Thymus (tissue), 11 donors: ENCODE results near the gene GNAT2. TPM values are rescaled to one million over a fixed set of nuclear protein-coding genes. Genes with fewer than 3 reads are reported as not detected.

Experiments
- DNase-seq, 9 donors: peaks; one replicate each; pipeline ENCODE4 v3.0.0-alpha.2; 2013; ENCODE audit warnings: low spot score in 9 of 9, low read depth in 6 of 9, missing footprints in 1 of 9
- H3K27ac ChIP-seq, 2 donors: one replicate each; pipeline ENCODE4 v1.5.1; 2013; ENCODE audit warnings: control low read depth in 1 of 2, low read depth in 1 of 2, low read length in 1 of 2, mild to moderate bottlenecking in 1 of 2, moderate library complexity in 1 of 2
- H3K27me3 ChIP-seq, 2 donors: one replicate each; pipeline ENCODE4 v1.5.1; 2013; ENCODE audit warnings: low read length in 1 of 2; ENCODE audit not compliant: control insufficient read depth in 2 of 2, insufficient read depth in 1 of 2
- H3K36me3 ChIP-seq, 2 donors: one replicate each; pipeline ENCODE4 v1.5.1; 2013; ENCODE audit warnings: low read length in 1 of 2, mild to moderate bottlenecking in 1 of 2, moderate library complexity in 1 of 2; ENCODE audit not compliant: control insufficient read depth in 2 of 2, insufficient read depth in 2 of 2
- H3K4me1 ChIP-seq, 2 donors: one replicate each; pipeline ENCODE4 v1.5.1; 2013; ENCODE audit warnings: low read length in 2 of 2; ENCODE audit not compliant: control insufficient read depth in 2 of 2, insufficient read depth in 2 of 2
- H3K4me3 ChIP-seq, 2 donors: one replicate each; pipeline ENCODE4 v1.5.1; 2013; ENCODE audit warnings: low read length in 2 of 2, control low read depth in 1 of 2, mild to moderate bottlenecking in 1 of 2
- H3K9me3 ChIP-seq, 2 donors: one replicate each; pipeline ENCODE4 v1.5.1; 2013; ENCODE audit warnings: low read length in 1 of 2, mild to moderate bottlenecking in 1 of 2; ENCODE audit not compliant: control insufficient read depth in 2 of 2, insufficient read depth in 1 of 2
- WGBS: extraction: QIAGEN DNeasy Blood & Tissue Kit; methylation state at CpG from one replicate; pipeline ENCODE4 v1.1.7; 2013; 5-methylcytosine and 5-hydroxymethylcytosine counted together
- polyA plus RNA-seq: library from polyadenylated mRNA; stranded (reverse); fragments of 200-250 nt; gene quantifications from one replicate; pipeline ENCODE4 v1.2.3, GENCODE V29; 2013
- total RNA-seq: library from RNA; stranded (reverse); fragments of 120-200 nt; gene quantifications from one replicate; pipeline ENCODE4 v1.2.4, GENCODE V29; 2013
- donor health status: healthy.

GNAT2 gene
- total and polyA plus RNA-seq, 2 donors: 0.05 to 0.14 TPM

DNA sequence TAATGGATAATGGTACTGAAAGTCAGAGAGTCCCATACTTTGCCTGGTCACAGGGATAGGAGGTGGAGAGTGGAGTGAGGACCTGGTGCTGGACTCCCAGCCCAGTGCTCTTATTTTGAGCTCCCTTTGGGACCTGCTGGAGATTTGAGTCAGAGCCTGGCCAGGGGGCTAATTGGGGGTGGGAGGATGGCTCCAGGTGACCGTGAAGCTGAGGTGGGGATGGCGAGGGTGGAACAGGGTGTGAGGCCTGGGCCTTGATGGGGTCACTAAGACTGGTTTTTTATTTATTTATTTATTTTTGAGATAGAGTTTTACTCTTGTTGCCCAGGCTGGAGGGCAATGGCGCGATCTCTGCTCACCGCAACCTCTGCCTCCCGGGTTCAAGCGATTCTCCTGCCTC lies 18.0 kb upstream of the GNAT2 start:
- Histone ChIP-seq H3K27me3 (no peaks in the 10 kb centered on the region), H3K36me3 (peaks cover 0 to under 1% of the 10 kb centered on the region in 2 donors), H3K9me3 (no peaks in the 10 kb centered on the region), H3K27ac (no peak overlapping the region), H3K4me1 (peaks cover 0 to 9% of the 10 kb centered on the region in 2 donors), H3K4me3 (no peak overlapping the region)
- no peak for DNase-seq
- WGBS: 96% methylated on average over 7 of the region's 7 CpGs

DNA sequence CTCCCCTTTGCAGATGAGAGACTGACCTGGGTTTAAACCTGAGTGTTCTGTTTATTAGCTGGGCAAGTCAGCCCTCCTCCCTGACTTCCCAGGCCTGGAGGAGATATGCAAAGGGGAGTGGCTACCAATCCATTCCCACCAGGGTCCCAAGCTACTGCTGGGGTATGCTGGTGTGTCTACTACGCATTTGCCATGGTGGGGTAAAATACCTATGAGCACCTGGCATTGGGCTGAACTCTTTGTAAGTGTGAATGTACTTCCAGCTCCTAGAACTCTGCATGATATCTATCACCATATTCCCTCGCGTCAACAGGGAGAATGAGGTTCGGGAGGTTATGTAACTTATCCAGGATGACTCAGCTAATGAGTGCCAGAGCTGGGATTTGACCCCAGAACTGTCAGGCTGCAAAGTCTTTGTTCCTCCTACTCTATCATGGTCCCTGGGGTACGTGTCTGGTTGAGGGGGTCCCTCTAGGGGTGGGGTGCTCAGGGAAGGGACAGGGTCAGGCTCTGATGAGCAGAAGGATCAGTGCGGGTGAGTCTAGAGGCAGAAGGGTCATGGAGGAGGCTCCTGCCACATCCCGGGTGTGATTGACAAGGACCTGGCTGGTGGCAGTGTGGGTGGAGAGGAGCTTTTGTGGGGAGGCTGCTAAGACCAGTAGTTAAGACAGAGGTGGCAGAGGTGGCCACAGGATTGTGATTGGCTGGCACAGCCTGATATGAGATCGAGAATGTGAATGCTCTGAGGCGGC lies 17.0 kb upstream of the GNAT2 start:
- no peak overlapping the region for H3K27ac ChIP-seq
- H3K4me1 ChIP-seq: peaks cover 0 to 14% of the 10 kb centered on the region in 2 donors
- WGBS: 92% methylated on average over 9 of the region's 9 CpGs
- H3K36me3 ChIP-seq: peaks cover 6 to 10% of the 10 kb centered on the region in 2 donors
- DNase-seq: no peak
- H3K9me3 ChIP-seq: no peaks in the 10 kb centered on the region
- H3K4me3 ChIP-seq: no peak overlapping the region
- no peaks in the 10 kb centered on the region for H3K27me3 ChIP-seq

DNA sequence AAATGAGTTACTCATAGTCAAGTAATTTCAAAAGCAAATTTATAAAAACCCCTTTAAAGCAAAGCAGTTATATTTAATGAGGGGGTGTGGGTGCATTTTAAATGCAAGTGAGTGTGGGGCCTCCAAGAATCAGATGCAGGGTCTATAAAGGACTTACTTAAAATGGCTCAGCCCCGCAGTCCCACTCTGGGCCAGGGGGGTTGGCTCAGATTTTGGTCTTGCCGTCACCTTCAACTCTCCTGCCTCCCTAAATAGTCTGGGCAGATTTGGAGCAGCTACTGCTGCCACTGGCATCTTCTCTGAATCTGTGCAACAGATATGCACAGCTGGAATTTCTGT lies 16.4 kb upstream of the GNAT2 start:
- Histone ChIP-seq H3K36me3 (peaks cover 12 to 15% of the 10 kb centered on the region in 2 donors), H3K27ac (no peak overlapping the region), H3K9me3 (no peaks in the 10 kb centered on the region), H3K4me3 (no peak overlapping the region), H3K4me1 (peaks cover 0 to 14% of the 10 kb centered on the region in 2 donors), H3K27me3 (no peaks in the 10 kb centered on the region)
- no peak for DNase-seq
- 98% methylated on average over 2 of the region's 2 CpGs for WGBS

DNA sequence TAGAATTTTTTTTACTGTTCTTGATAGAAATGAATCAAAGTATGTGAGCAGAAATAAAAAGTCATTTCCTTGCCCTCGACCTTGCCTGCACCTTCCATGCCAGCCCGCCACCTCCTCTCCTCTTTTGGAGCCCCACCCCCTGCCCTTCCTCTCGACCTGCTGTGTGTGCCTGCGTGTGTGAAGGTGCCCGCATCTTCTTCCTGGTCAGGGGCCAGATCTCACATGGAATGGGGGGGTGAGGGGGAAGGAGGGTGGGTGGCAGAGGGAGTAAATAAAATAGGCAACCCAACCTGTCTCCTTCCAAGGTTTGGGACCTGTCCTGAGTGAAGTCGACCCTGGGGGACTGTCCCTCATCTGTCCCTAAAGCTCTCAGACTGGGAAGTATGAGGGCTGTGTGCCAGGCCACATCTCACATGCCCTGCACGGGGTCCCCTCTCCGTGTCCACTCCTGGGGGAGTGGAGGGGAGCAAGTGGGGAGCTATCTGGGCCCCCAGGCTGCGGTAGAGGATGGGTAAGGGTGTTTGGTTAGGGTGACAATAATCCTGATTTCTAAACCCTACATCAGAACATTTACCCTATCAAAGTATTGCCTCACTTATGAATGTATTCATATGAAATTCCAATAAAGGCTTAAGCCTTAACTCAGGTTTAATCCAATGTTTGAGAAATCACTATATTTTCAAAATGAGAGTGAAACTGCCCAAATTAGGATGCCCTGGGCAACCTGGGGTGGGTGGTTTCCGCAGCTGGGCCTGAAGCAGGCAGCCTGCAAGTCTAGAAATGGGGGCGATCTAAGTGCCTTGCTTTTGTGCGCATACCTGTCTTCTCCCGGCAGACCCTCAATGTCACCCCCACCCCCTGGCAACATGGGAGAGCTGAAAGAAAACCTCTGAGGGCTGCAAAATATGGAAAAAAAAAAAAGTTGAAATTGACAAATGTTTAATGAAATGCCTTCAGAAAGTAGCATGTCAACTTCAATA lies 15.6 kb upstream of the GNAT2 start:
- DNase-seq: no peak
- H3K9me3 ChIP-seq: no peaks in the 10 kb centered on the region
- no peak overlapping the region for H3K27ac ChIP-seq
- no peaks in the 10 kb centered on the region for H3K27me3 ChIP-seq
- no peak overlapping the region for H3K4me3 ChIP-seq
- H3K4me1 ChIP-seq: peaks cover 0 to 12% of the 10 kb centered on the region in 2 donors
- WGBS: 57% methylated on average over 13 of the region's 13 CpGs
- peaks cover 16 to 20% of the 10 kb centered on the region in 2 donors for H3K36me3 ChIP-seq

DNA sequence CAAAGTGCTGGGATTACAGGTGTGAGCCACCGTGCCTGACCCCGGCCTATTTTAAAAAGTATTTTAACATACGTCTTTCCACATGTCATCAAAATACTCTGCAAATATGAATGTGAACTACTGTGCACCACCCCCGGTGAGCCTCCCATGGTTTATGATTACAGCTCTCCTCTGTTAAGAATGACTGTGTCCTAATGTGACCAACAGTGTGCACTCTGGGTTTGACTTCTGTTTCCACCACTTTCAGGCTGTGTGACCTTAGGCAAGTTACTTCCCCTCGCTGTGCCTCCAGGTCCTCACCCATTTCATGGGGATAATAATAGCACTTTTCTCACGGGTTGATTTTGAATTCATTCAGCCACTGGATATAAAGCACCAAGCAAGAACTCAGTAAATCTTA lies 14.9 kb upstream of the GNAT2 start:
- 88% methylated on average over 6 of the region's 6 CpGs for WGBS
- H3K4me1 ChIP-seq: peaks cover 0 to 11% of the 10 kb centered on the region in 2 donors
- peaks cover 24 to 28% of the 10 kb centered on the region in 2 donors for H3K36me3 ChIP-seq

DNA sequence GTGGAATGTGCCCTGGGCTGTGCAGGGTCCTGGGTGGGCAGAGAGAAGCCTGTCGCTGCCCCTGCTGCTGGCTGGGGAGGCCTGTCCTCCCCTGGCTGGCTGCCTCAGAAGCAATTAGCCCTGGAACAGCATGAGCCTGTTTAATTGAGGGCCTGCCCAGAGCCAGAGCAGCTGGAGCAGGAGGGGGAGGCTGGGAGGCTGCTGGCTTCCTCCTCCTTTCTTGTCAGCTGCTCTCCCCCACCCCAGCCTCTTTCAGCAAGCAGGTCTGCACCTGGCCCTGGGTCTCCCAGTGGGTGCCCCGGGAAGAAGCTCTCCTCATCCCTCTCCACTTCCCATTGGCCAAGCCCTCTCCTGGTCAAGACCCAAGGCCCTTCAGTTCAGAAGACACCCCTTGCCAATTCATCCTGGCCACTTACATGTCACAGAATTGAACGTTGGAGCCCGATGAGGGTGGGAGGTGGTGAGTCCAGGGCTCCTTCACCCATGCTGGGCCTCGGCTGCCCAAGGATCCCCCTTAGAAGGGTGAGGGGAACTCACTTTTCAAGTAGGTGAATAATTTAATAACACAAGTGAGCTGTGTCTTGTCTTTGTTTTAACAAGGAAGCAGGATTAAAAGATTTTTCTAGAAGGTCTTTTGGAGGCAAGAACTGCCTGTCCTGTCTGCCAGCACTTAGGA lies 13.4 kb upstream of the GNAT2 start:
- H3K9me3 ChIP-seq: no peaks in the 10 kb centered on the region
- H3K27me3 ChIP-seq: no peaks in the 10 kb centered on the region
- H3K4me1 ChIP-seq: peaks cover 0 to 11% of the 10 kb centered on the region in 2 donors
- H3K4me3 ChIP-seq: no peak overlapping the region
- 89% methylated on average over 5 of the region's 5 CpGs for WGBS
- DNase-seq: peak in 2 of 9 donors; percentile 25 to 45
- H3K36me3 ChIP-seq: peaks cover 38 to 43% of the 10 kb centered on the region in 2 donors
- H3K27ac ChIP-seq: peak overlapping the region in 1 of 2 donors; percentile 18

More for the DNA sequence above, 14.9 kb upstream of the GNAT2 start:
- Histone ChIP-seq H3K4me3 (no peak overlapping the region), H3K27ac (no peak overlapping the region), H3K9me3 (no peaks in the 10 kb centered on the region), H3K27me3 (no peaks in the 10 kb centered on the region)
- DNase-seq: no peak

DNA sequence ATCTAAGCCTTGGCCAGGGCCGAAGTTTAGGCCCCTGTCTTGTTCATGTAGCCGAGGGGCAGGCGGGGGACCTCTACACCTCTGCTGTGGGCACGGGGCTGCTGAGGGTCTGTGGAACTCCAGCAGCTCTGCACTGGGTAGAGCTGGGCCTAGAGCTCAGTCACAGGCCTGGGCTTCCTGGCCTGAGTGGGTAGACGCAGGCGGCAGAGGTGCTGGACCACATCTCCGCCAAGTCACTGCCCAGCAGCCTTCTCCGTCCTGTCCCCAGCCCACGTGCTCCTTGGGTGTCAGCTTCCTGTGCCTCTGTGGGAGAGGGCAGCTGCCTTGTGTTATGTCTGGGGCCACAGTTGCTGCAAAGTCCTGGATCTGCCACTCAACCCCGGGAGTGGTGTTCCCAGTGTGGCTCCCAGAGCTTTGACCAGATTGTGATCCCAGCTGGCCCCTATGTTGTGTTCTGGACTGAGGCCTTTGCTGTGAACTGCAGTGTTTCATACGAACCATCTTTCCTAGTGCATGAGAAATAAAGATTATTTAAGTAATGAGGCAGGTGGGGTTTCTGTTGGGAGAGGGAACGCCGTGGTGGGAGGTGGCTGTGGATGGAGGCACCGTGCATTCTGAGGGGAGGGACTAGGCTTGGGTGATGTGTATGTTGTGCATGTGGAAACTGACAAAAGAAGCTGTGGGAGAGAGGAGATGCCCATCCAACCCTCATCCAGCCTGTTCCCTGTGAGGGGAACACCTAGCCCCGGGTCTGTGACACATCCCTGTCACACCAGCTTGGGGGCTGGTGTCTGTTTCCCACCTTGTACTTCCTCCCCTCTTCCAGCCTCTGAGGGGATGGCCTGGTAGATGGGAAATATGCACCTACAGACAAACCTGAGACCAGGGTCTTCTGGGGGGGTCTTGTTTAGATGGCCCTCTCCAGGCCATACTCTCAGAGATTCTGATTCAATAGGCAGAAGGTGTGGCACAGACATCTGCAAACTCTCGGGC lies 12.4 kb upstream of the GNAT2 start:
- Histone ChIP-seq H3K9me3 (no peaks in the 10 kb centered on the region), H3K36me3 (peaks cover 48 to 52% of the 10 kb centered on the region in 2 donors), H3K4me3 (no peak overlapping the region), H3K27me3 (no peaks in the 10 kb centered on the region), H3K27ac (no peak overlapping the region), H3K4me1 (peaks cover 0 to 11% of the 10 kb centered on the region in 2 donors)
- no peak for DNase-seq
- WGBS: 97% methylated on average over 16 of the region's 16 CpGs

DNA sequence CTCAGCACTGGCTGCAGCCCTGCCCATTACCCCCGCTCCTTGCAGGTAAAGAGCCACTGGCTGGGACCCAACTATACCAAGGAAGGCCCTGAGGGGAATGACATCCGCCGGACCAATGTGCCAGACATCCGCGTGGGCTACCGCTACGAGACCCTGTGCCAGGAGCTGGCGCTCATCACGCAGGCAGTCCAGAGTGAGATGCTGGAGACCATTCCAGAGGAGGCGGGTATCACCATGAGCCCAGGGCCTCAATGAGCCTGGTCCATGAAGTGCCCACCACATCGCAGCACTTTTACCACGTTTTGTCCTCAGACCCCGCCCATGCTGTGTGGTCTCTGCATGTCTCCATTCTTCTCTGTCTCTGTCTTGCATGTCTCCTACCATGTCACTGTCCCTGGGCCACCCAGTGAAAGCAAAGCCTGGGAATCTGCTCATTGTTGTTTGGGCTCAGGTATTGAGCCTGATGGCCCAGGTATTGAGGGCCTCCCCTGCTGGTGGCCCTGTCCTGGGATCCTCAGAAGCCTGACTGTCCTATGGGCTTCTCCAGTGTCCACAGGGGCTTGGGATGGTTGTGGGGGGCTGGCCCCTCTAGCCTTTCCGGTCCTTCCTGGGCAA lies 11.6 kb upstream of the GNAT2 start:
- H3K27ac ChIP-seq: no peak overlapping the region
- no peak overlapping the region for H3K4me3 ChIP-seq
- no peaks in the 10 kb centered on the region for H3K9me3 ChIP-seq
- peaks cover 56 to 60% of the 10 kb centered on the region in 2 donors for H3K36me3 ChIP-seq
- H3K27me3 ChIP-seq: no peaks in the 10 kb centered on the region
- no peak for DNase-seq
- 97% methylated on average over 14 of the region's 14 CpGs for WGBS
- H3K4me1 ChIP-seq: peaks cover 0 to 11% of the 10 kb centered on the region in 2 donors
